Keratinocyte (primary cell): ENCODE results near the gene ITIH4. TPM values are rescaled to one million over a fixed set of nuclear protein-coding genes. Genes with fewer than 3 reads are reported as not detected.

Experiments
- DNase-seq: peaks from one replicate; pipeline ENCODE4 v3.0.0-alpha.2; 2011; ENCODE audit warnings: low read depth, missing footprints, low spot score
- FAIRE-seq: peaks from 2 replicates; lab custom pipeline; 2011; peaks lifted over from hg19 to GRCh38; lab: Jason Lieb, UNC
- H2AFZ ChIP-seq: 2 replicates; pipeline ENCODE4 v1.6.0; 2012; ENCODE audit warnings: low read length, control low read depth, inconsistent platforms; ENCODE audit not compliant: control insufficient read depth
- H3K27ac ChIP-seq: 2 replicates; pipeline ENCODE4 v1.5.1; 2011; ENCODE audit warnings: low read length; ENCODE audit not compliant: control insufficient read depth, insufficient read depth
- H3K27me3 ChIP-seq: 3 replicates; pipeline ENCODE4 v1.6.0; 2011; ENCODE audit warnings: low read length; ENCODE audit not compliant: control insufficient read depth, insufficient read depth; ENCODE audit errors: extremely low read depth
- H3K36me3 ChIP-seq, 2 experiments: 2 replicates in 1 of 2; 3 replicates in 1 of 2; pipeline ENCODE4 v1.5.1; 2011; ENCODE audit warnings: low read length in 2 of 2, mild to moderate bottlenecking in 1 of 2; ENCODE audit not compliant: control insufficient read depth in 2 of 2, insufficient read depth in 2 of 2; ENCODE audit errors: extremely low read depth in 1 of 2
- H3K4me1 ChIP-seq: 3 replicates; pipeline ENCODE4 v1.5.1; 2011; ENCODE audit warnings: low read length; ENCODE audit not compliant: control insufficient read depth, insufficient read depth; ENCODE audit errors: extremely low read depth
- H3K4me2 ChIP-seq: 3 replicates; pipeline ENCODE4 v1.6.0; 2011; ENCODE audit warnings: low read depth, low read length; ENCODE audit not compliant: control insufficient read depth, insufficient read depth; ENCODE audit errors: extremely low read depth
- H3K4me3 ChIP-seq, 3 experiments: fragments of 200-600 bp in 1 of 3; sonication (generic) in 1 of 3; 2 replicates in 2 of 3; 3 replicates in 1 of 3; pipeline ENCODE4 v1.5.1; 2011 to 2016; ENCODE audit warnings: low read length in 3 of 3, mild to moderate bottlenecking in 3 of 3, control low read depth in 2 of 3, inconsistent platforms in 1 of 3, low read depth in 1 of 3, mixed read lengths in 1 of 3, mixed run types in 1 of 3, moderate library complexity in 1 of 3; ENCODE audit not compliant: control insufficient read depth in 2 of 3, insufficient read depth in 2 of 3; ENCODE audit errors: extremely low read depth in 1 of 3
- H3K79me2 ChIP-seq: 2 replicates; pipeline ENCODE4 v1.6.0; 2012; ENCODE audit warnings: low read length; ENCODE audit not compliant: control insufficient read depth, insufficient read depth
- H3K9ac ChIP-seq: 3 replicates; pipeline ENCODE4 v1.6.0; 2011; ENCODE audit warnings: low read length; ENCODE audit not compliant: control insufficient read depth, insufficient read depth; ENCODE audit errors: extremely low read depth
- H3K9me1 ChIP-seq: 3 replicates; pipeline ENCODE4 v1.6.0; 2011; ENCODE audit warnings: low read length; ENCODE audit not compliant: control insufficient read depth, insufficient read depth; ENCODE audit errors: extremely low read depth
- H3K9me3 ChIP-seq: 2 replicates; pipeline ENCODE4 v1.5.1; 2012; ENCODE audit warnings: low read depth, low read length; ENCODE audit not compliant: control insufficient read depth
- H4K20me1 ChIP-seq: 3 replicates; pipeline ENCODE4 v1.6.0; 2011; ENCODE audit warnings: low read length; ENCODE audit not compliant: control insufficient read depth, insufficient read depth; ENCODE audit errors: extremely low read depth
- CTCF ChIP-seq, 3 experiments: IDR thresholded peaks in 1 of 3; conservative IDR thresholded peaks in 1 of 3; optimal IDR thresholded peaks in 1 of 3; 2 replicates in 2 of 3; 3 replicates in 1 of 3; pipeline versions ENCODE3 to v1.5.1; 2011; ENCODE audit warnings: low read length in 3 of 3, mild to moderate bottlenecking in 3 of 3, moderate library complexity in 2 of 3, control low read depth in 1 of 3, inconsistent platforms in 1 of 3; ENCODE audit not compliant: insufficient read depth in 2 of 3; ENCODE audit errors: extremely low read depth in 1 of 3
- EZH2 ChIP-seq: IDR thresholded peaks from one replicate; pipeline ENCODE4 v1.6.1; 2012; ENCODE audit warnings: inconsistent platforms, mild to moderate bottlenecking, low read length, moderate library complexity
- dilution Hi-C: fragments of 300-500 bp; cut with MboI; formaldehyde crosslinking; loops from one replicate; pipeline ENCODE4 v1.7.0; 2020; ENCODE audit warnings: low sequenced_read_pairs; ENCODE audit not compliant: extremely low pct_ligation_motif_present
- polyA plus RNA-seq, 5 experiments: library from polyadenylated mRNA; depleted of rRNA in 3 of 5; stranded (reverse) in 3 of 5; stranded (forward) in 1 of 5; unstranded in 1 of 5; fragments of >200 nt; gene quantifications; 1 replicate in 1 of 5; 2 replicates in 3 of 5; 3 replicates in 1 of 5; pipeline versions ENCODE4 v1.2.1 to v1.2.3, GENCODE V29; 2011 to 2012; ENCODE audit warnings: missing spikeins in 2 of 5, low read depth in 1 of 5, low replicate concordance in 1 of 5

ITIH4 gene
- polyA plus RNA-seq, 1 donor (not counting 4 experiments of a cell fraction or from before 2014, with no cell fraction given) = 1.4 TPM

- dilution Hi-C loops = no loop called here
- Histone ChIP-seq H3K79me2 (no peaks in the 10 kb centered on the region), H3K27ac (no peak overlapping the region), H2AFZ (no peak overlapping the region), H3K4me1 (no peaks in the 10 kb centered on the region), H4K20me1 (no peaks in the 10 kb centered on the region), H3K4me3 (no peak overlapping the region), H3K36me3 (peaks cover 11 to 26% of the 10 kb centered on the region in 2 experiments), H3K4me2 (no peak overlapping the region), H3K9me1 (no peaks in the 10 kb centered on the region), H3K27me3 (no peaks in the 10 kb centered on the region), H3K9ac (no peak overlapping the region), H3K9me3 (no peaks in the 10 kb centered on the region)
- FAIRE-seq (no peak), DNase-seq (no peak)
- TF ChIP-seq EZH2 (no peak), CTCF (optimal IDR thresholded peaks at IDR 0.05 in 1 of 3, IDR thresholded peaks at IDR 0.05 in 1 of 3, conservative IDR thresholded peaks at IDR 0.05 in 1 of 3; ENCODE audit: extremely low read depth in 1 of 3, insufficient read depth in 2 of 3, low read length in 3 of 3) (peak; percentile 53 to 67 (median 59))
Observed at GRCh38 chr3:52851348-52851747, 20.9 kb upstream of the ITIH4 start.

GRCh38 chr3:52849656-52850055 lies 19.2 kb upstream of the ITIH4 start:
- H3K36me3 ChIP-seq = peaks cover 10 to 25% of the 10 kb centered on the region in 2 experiments
- H3K4me2 ChIP-seq = no peak overlapping the region
- H3K4me3 ChIP-seq = no peak overlapping the region
- H3K9me1 ChIP-seq = no peaks in the 10 kb centered on the region
- DNase-seq (no peak), FAIRE-seq (no peak)
- no peaks in the 10 kb centered on the region for H3K27me3 ChIP-seq
- no peaks in the 10 kb centered on the region for H3K4me1 ChIP-seq
- no peaks in the 10 kb centered on the region for H4K20me1 ChIP-seq
- no peaks in the 10 kb centered on the region for H3K79me2 ChIP-seq
- H3K9me3 ChIP-seq = no peaks in the 10 kb centered on the region
- H2AFZ ChIP-seq = no peak overlapping the region
- no peak for TF ChIP-seq EZH2
- no peak for TF ChIP-seq CTCF (optimal IDR thresholded peaks at IDR 0.05 in 1 of 3, IDR thresholded peaks at IDR 0.05 in 1 of 3, conservative IDR thresholded peaks at IDR 0.05 in 1 of 3; ENCODE audit: extremely low read depth in 1 of 3, insufficient read depth in 2 of 3, low read length in 3 of 3)
- no peak overlapping the region for H3K27ac ChIP-seq
- no peak overlapping the region for H3K9ac ChIP-seq
- dilution Hi-C loops = no loop called here
